GM06990 (cell line): ENCODE measurements around the gene CRY2.

Experiments
- DNase-seq: peaks from one replicate; pipeline ENCODE4 v3.0.0-alpha.2; 2011; ENCODE audit not compliant: insufficient read length; ENCODE audit errors: extremely low read depth
- H3K27me3 ChIP-seq: replicated peaks from 2 replicates; pipeline ENCODE4 v1.6.0; 2011; ENCODE audit warnings: low read length; ENCODE audit not compliant: control insufficient read depth, insufficient read depth
- H3K36me3 ChIP-seq: 2 replicates; pipeline ENCODE4 v1.5.1; 2011; ENCODE audit warnings: low read length; ENCODE audit not compliant: control insufficient read depth, insufficient read depth
- H3K4me3 ChIP-seq: replicated peaks from 2 replicates; pipeline ENCODE4 v1.5.1; 2011; ENCODE audit warnings: low read depth, mild to moderate bottlenecking, control low read depth, low read length
- TF ChIP-seq, protein P1 (sequence below): IDR thresholded peaks from 2 replicates; pipeline ENCODE4 v1.5.1; 2011; ENCODE audit warnings: low read length, control low read depth, mild to moderate bottlenecking, inconsistent platforms; ENCODE audit not compliant: insufficient read depth, poor library complexity, severe bottlenecking

CRY2 gene

DNA sequence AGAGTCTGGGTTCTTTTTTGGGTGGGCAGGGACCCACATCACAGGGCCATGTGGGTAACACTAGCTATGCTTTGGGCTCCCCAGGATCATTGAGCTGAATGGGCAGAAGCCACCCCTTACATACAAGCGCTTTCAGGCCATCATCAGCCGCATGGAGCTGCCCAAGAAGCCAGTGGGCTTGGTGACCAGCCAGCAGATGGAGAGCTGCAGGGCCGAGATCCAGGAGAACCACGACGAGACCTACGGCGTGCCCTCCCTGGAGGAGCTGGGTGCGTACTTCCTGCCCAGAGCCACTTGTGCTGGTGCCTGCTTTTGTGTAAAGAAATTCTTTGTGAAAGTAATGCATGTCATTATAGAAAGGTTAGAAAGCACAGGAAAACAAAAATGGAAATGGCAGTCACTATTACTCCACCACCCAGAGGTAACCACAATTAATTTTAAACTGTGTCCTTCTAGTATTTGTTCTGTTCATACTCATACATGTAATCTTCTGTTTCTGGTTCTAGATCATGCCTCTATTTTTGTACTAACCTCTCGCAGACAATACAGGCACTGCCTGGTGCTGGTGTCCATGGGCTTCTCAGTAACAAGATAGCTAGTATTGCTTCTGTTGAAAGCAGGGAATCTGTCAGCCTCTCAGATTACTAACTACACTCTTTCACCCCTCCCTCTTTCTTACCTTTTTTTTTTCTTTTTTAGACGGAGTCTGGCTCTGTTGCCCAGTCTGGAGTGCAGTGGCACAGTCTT, 13.7 kb downstream of the CRY2 start:
- DNase-seq, result no peak
- H3K36me3 ChIP-seq, result peaks cover 23% of the 10 kb centered on the region
- TF ChIP-seq, protein P1, sequence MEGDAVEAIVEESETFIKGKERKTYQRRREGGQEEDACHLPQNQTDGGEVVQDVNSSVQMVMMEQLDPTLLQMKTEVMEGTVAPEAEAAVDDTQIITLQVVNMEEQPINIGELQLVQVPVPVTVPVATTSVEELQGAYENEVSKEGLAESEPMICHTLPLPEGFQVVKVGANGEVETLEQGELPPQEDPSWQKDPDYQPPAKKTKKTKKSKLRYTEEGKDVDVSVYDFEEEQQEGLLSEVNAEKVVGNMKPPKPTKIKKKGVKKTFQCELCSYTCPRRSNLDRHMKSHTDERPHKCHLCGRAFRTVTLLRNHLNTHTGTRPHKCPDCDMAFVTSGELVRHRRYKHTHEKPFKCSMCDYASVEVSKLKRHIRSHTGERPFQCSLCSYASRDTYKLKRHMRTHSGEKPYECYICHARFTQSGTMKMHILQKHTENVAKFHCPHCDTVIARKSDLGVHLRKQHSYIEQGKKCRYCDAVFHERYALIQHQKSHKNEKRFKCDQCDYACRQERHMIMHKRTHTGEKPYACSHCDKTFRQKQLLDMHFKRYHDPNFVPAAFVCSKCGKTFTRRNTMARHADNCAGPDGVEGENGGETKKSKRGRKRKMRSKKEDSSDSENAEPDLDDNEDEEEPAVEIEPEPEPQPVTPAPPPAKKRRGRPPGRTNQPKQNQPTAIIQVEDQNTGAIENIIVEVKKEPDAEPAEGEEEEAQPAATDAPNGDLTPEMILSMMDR, result no peak
- no peak overlapping the region for H3K4me3 ChIP-seq
- H3K27me3 ChIP-seq, result no peaks in the 10 kb centered on the region

DNA sequence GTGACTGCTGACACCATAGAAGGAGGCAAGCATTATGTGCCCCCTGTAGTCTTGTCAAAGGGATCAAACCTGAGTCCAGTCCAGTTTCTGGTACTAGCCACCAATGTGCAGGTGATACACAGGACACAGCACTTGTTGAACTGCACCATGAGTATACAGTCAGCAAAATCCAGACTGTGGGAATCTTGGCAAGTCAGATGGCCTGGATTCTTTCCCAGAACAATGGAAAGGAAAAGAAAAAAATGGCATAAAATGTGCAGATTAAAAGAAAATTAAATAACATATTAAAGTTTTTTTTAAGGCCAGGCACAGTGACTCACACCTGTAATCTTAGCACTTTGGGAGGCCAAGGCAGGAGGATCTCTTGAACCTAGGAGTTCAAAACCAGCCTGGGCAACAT, 16.8 kb downstream of the CRY2 start:
- Histone ChIP-seq H3K27me3 (no peaks in the 10 kb centered on the region), H3K4me3 (no peak overlapping the region), H3K36me3 (peaks cover 20% of the 10 kb centered on the region)
- no peak for DNase-seq
- TF ChIP-seq, protein P1, result no peak

DNA sequence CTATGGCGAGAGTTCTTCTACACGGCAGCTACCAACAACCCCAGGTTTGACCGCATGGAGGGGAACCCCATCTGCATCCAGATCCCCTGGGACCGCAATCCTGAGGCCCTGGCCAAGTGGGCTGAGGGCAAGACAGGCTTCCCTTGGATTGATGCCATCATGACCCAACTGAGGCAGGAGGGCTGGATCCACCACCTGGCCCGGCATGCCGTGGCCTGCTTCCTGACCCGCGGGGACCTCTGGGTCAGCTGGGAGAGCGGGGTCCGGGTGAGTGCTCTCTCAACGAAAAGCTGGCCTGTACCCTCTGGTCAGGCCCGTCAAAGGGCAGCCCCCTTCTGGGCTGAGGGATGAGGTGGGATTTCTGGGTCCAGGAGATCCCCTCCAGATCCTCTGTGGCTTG, 22.3 kb downstream of the CRY2 start:
- TF ChIP-seq, protein P1, result no peak
- H3K4me3 ChIP-seq, result no peak overlapping the region
- DNase-seq, result no peak
- no peaks in the 10 kb centered on the region for H3K27me3 ChIP-seq
- peaks cover 42% of the 10 kb centered on the region for H3K36me3 ChIP-seq

DNA sequence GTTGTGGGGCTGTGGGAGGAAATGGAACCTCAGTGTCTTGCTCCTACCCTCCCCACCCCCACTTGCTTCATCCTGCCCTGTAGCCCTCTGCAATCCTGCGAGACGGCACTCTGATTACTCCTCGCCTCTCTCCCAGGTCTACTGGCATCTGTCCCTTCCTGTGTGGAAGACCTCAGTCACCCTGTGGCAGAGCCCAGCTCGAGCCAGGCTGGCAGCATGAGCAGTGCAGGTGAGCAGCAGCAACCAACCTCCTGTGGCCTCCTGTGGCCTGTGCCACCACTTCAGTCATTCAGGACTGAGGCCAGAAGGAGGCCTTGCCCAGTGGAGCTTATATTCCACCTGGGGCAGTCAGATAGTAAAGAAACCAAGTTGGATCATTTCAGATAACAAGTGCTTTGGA, 23.4 kb downstream of the CRY2 start:
- Histone ChIP-seq H3K4me3 (no peak overlapping the region), H3K27me3 (no peaks in the 10 kb centered on the region), H3K36me3 (peaks cover 44% of the 10 kb centered on the region)
- no peak for DNase-seq
- TF ChIP-seq, protein P1, result no peak

DNA sequence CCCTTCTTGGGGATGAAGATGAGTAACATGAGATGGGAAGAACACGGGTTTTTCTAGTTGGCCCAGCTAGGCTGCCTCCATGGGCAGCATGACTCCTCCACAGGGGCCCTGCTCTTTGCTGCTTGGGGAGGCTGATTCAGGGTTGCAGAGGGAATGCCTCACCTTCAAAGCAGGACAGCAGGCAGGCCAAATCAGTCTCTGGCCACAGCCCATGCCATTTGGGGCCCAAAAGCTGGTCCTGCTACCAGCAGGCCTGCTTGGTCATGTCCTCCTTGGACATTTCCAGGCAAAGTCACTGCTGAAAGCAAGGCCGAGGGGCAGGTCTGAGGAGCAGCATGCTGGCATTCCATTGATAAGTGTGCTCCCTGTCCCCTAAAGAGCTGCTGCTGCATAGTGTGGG, 24.4 kb downstream of the CRY2 start:
- peaks cover 43% of the 10 kb centered on the region for H3K36me3 ChIP-seq
- no peak for DNase-seq
- TF ChIP-seq, protein P1, result no peak
- no peak overlapping the region for H3K4me3 ChIP-seq
- H3K27me3 ChIP-seq, result no peaks in the 10 kb centered on the region

DNA sequence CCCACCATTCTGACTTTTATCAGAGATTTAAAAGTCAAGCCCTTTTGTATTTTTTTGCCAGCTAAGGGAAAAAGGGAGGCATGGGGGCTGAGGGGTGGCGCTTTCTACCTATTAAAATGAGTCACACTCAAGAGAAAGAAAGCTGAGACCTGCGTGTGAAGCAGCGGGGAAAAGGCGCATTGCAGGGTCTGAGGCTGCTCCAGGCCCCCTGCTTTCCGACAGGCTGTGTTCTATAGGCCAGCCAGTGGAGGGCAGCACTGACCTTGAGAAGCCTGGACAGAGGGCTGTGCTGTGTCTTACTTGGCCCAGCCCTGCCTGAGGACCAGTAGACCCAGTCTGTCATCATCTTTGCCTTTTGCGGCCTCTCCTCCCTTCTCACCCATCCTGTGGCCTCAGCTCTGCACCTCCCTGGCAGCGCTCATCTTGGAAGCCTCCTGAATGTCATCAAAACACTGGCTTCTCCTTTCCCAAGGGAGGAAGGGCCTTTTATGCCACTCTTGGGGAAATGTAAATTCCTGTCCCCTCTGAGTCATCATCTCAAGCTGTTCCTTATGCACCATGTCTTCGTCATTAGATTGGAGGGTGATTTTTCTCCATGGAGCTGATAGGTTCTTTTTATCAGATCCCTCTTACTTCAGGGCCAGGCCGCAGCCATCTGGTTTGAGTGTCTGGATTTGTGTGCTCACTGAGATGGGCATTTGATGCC, 25.5 kb downstream of the CRY2 start:
- Histone ChIP-seq H3K36me3 (peaks cover 47% of the 10 kb centered on the region), H3K4me3 (no peak overlapping the region), H3K27me3 (no peaks in the 10 kb centered on the region)
- DNase-seq, result no peak
- TF ChIP-seq, protein P1, result peak; percentile 60
